K562 (cell line): Measurements from ENCODE around the gene FAM43B. TPM values are rescaled to one million over a fixed set of nuclear protein-coding genes. Genes with fewer than 3 reads are reported as not detected.
A peak's percentile ranks its signal among the peaks of the same experiment; 100 is the strongest.

Experiments
- BACH1 ChIP-seq: fragments of 200-800 bp; sonication (Bioruptor generic); IDR thresholded peaks from 2 replicates; pipeline ENCODE4 v1.6.1; 2016; ENCODE audit warnings: missing genetic modification characterization, missing compliant biosample characterization
- DNMT1 ChIP-seq: fragments of 450-650 bp; IDR thresholded peaks from 2 replicates; pipeline ENCODE4 v1.6.1; 2016; ENCODE audit warnings: antibody characterized with exemption, mild to moderate bottlenecking
- FOXA3 ChIP-seq, 2 experiments: fragments of 450-650 bp in 1 of 2; sonication (generic) in 1 of 2; formaldehyde crosslinking; IDR thresholded peaks in 1 of 2; conservative IDR thresholded peaks in 1 of 2; 2 replicates each; pipeline versions ENCODE4 v1.4.0 to v1.8.0; 2020 to 2022; ENCODE audit warnings: mild to moderate bottlenecking in 2 of 2, missing genetic modification reagents in 1 of 2
- JUNB ChIP-seq: fragments of 450-650 bp; formaldehyde crosslinking; conservative IDR thresholded peaks from 2 replicates; pipeline ENCODE4 v1.4.0; 2020; ENCODE audit warnings: mild to moderate bottlenecking
- L3MBTL2 ChIP-seq: fragments of 450-650 bp; IDR thresholded peaks from 2 replicates; pipeline ENCODE4 v1.6.1; 2016; ENCODE audit warnings: mild to moderate bottlenecking, moderate library complexity
- NCOA4 ChIP-seq: fragments of 450-650 bp; IDR thresholded peaks from 2 replicates; pipeline ENCODE4 v1.6.1; 2018; ENCODE audit warnings: mild to moderate bottlenecking; ENCODE audit not compliant: partially characterized antibody
- NFRKB ChIP-seq: fragments of 450-650 bp; IDR thresholded peaks from 2 replicates; pipeline ENCODE4 v1.6.1; 2016; ENCODE audit warnings: low read depth
- NUFIP1 ChIP-seq: fragments of 450-650 bp; IDR thresholded peaks from 2 replicates; pipeline ENCODE4 v1.6.1; 2018; ENCODE audit not compliant: partially characterized antibody
- SIX5 ChIP-seq, 2 experiments: IDR thresholded peaks; 2 replicates each; pipeline ENCODE4 v1.6.1; 2011; ENCODE audit warnings: low read length in 2 of 2, borderline replicate concordance in 1 of 2, low read depth in 1 of 2, mild to moderate bottlenecking in 1 of 2, moderate library complexity in 1 of 2; ENCODE audit not compliant: insufficient read depth in 1 of 2
- SNRNP70 ChIP-seq: fragments of 200-400 bp; formaldehyde crosslinking; optimal IDR thresholded peaks from 2 replicates; pipeline ENCODE3; 2017; ENCODE audit warnings: low read depth, low read length
- THRAP3 ChIP-seq: fragments of 450-650 bp; IDR thresholded peaks from 2 replicates; pipeline ENCODE4 v1.6.1; 2016; ENCODE audit warnings: mild to moderate bottlenecking, inconsistent platforms, borderline replicate concordance
- ZC3H4 ChIP-seq: sonication (generic); formaldehyde crosslinking; IDR thresholded peaks from 2 replicates; pipeline ENCODE4 v1.9.0; 2021; ENCODE audit warnings: missing genetic modification reagents, borderline replicate concordance
- ZKSCAN8 ChIP-seq: fragments of 200-800 bp; sonication (Bioruptor generic); IDR thresholded peaks from 2 replicates; pipeline ENCODE4 v1.6.1; 2016; ENCODE audit warnings: missing genetic modification characterization, missing compliant biosample characterization
- ZNF507 ChIP-seq: conservative IDR thresholded peaks from 2 replicates; pipeline ENCODE4 v1.6.1; 2017; ENCODE audit warnings: missing genetic modification characterization, missing compliant biosample characterization
- ZNF699 ChIP-seq: fragments of 250-450 bp; sonication (Bioruptor Pico); IDR thresholded peaks from 2 replicates; pipeline ENCODE4 v1.8.0; 2021; ENCODE audit warnings: mild to moderate bottlenecking, moderate library complexity; ENCODE audit not compliant: insufficient replicate concordance
- ZNF764 ChIP-seq: fragments of 250-450 bp; sonication (Bioruptor Pico); IDR thresholded peaks from 2 replicates; pipeline ENCODE4 v1.4.0; 2020; ENCODE audit warnings: low read depth, mild to moderate bottlenecking, moderate library complexity
- ZZZ3 ChIP-seq: fragments of 450-650 bp; IDR thresholded peaks from 2 replicates; pipeline ENCODE4 v1.6.1; 2016; ENCODE audit warnings: antibody characterized with exemption, mild to moderate bottlenecking, moderate library complexity
- polyA plus RNA-seq, 8 experiments: library from polyadenylated mRNA; depleted of rRNA in 4 of 8; stranded (reverse) in 5 of 8; unstranded in 3 of 8; fragments of >200 nt; fragmentation: Nextera tagmentation in 2 of 8; fragmentation: Illumina TruSeq in 1 of 8; extraction: Ambion mirVana in 2 of 8; extraction: Trizol in 1 of 8; gene quantifications; 2 replicates each; pipeline versions ENCODE4 v1.2.1 to v1.2.3, GENCODE V29; 2011 to 2014; ENCODE audit warnings: inconsistent platforms in 1 of 8, missing spikeins in 1 of 8
- total RNA-seq, 7 experiments: library from RNA; depleted of rRNA in 6 of 7; stranded (reverse); fragments of >200 nt in 6 of 7; fragmentation: Illumina TruSeq in 2 of 7; extraction: Trizol in 2 of 7; gene quantifications; 2 replicates each; pipeline versions ENCODE4 v1.2.1 to v1.2.3, GENCODE V29; 2011 to 2021; ENCODE audit warnings: low replicate concordance in 1 of 7
- TF ChIP-seq, protein P1 (sequence below), 2 experiments: fragments of 450-650 bp in 1 of 2; IDR thresholded peaks; 2 replicates each; pipeline ENCODE4 v1.6.1; 2011 to 2017; ENCODE audit warnings: low read depth in 2 of 2, antibody characterized with exemption in 1 of 2, borderline replicate concordance in 1 of 2, low read length in 1 of 2, mild to moderate bottlenecking in 1 of 2, mixed read lengths in 1 of 2; ENCODE audit not compliant: control insufficient read depth in 1 of 2
- TF ChIP-seq, protein P2 (sequence below): sonication (generic); formaldehyde crosslinking; IDR thresholded peaks from 2 replicates; pipeline ENCODE4 v1.8.0; 2022; ENCODE audit warnings: mild to moderate bottlenecking, missing genetic modification reagents
- TF ChIP-seq, protein P3 (sequence below): fragments of 450-650 bp; formaldehyde crosslinking; IDR thresholded peaks from 2 replicates; pipeline ENCODE4 v1.4.0; 2020; ENCODE audit warnings: mild to moderate bottlenecking, moderate library complexity

FAM43B gene
- total and polyA plus RNA-seq, 9 of the 15 experiments (the other 6 are each of a cell fraction or from before 2014, with no cell fraction given), result not detected

DNA sequence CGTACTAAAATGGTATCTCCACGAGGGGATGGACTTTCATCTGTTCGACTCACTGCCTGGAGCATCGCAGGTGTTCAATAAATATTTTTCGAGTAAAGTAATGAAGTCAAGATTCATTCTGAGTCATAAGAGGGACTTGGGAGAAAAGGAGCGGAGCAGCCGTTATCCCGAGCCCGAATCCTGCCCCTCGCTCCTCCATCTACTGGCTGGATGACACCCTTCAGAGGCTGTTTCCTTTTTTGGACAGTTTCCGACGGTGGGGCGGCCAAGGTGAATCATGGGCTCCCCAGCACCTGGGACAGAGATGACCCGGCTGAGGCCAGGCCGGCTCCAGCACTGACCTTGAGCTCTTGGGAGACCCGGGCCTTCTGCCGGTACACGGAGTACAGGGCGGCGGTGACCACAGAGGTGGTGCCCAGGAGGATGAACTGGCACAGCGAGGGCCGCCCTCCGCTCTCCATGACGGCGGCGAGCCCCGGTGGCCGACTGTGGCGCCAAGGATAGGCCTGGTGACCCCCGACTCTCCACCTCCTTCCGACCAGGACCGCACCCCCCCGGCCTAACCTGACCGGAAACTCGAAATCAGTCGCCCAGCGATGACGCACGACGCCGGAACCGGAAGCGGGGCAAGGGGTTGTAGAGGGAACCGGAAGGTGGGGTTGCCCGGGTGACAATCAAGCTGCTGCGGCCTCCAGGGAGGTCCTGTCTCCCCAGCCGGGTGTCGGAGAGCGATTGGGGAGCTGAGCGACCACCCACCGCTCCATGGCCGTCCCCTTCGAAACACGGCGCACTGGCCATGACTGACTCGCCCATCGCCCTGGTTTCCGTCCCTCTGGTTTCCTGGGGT lies 44.6 kb upstream of the FAM43B start, which contains the start of gene MUL1 (continued):
- TF ChIP-seq, protein P1, sequence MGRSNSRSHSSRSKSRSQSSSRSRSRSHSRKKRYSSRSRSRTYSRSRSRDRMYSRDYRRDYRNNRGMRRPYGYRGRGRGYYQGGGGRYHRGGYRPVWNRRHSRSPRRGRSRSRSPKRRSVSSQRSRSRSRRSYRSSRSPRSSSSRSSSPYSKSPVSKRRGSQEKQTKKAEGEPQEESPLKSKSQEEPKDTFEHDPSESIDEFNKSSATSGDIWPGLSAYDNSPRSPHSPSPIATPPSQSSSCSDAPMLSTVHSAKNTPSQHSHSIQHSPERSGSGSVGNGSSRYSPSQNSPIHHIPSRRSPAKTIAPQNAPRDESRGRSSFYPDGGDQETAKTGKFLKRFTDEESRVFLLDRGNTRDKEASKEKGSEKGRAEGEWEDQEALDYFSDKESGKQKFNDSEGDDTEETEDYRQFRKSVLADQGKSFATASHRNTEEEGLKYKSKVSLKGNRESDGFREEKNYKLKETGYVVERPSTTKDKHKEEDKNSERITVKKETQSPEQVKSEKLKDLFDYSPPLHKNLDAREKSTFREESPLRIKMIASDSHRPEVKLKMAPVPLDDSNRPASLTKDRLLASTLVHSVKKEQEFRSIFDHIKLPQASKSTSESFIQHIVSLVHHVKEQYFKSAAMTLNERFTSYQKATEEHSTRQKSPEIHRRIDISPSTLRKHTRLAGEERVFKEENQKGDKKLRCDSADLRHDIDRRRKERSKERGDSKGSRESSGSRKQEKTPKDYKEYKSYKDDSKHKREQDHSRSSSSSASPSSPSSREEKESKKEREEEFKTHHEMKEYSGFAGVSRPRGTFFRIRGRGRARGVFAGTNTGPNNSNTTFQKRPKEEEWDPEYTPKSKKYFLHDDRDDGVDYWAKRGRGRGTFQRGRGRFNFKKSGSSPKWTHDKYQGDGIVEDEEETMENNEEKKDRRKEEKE (IDR thresholded peaks at IDR 0.05; ENCODE audit: borderline replicate concordance in 1 of 2, control insufficient read depth in 1 of 2, low read depth in 2 of 2, low read length in 1 of 2), result no peak
- TF ChIP-seq L3MBTL2, result peak; percentile 43
- no peak for TF ChIP-seq JUNB (CRISPR knock-in tag)
- no peak for TF ChIP-seq NCOA4
- no peak for TF ChIP-seq SNRNP70
- no peak for TF ChIP-seq ZNF507 (tag)
- peak; percentile 62; the same call in 1 of the 2 replicates for TF ChIP-seq THRAP3
- no peak; the same call in 1 of the 2 replicates for TF ChIP-seq BACH1 (tag)
- no peak; the same call in 1 of the 2 replicates for TF ChIP-seq ZZZ3
- TF ChIP-seq SIX5 (IDR thresholded peaks at IDR 0.05; ENCODE audit: borderline replicate concordance in 1 of 2, insufficient read depth in 1 of 2, low read depth in 1 of 2, low read length in 2 of 2), result peak in 1 of 2 experiments; percentile 51; a peak in 2 of 4 replicates
- no peak for TF ChIP-seq NUFIP1
- no peak for TF ChIP-seq ZNF699 (CRISPR knock-in tag)
- 0 out of 2 replicates have a peak, but pooled peaks have one; percentile 44 for TF ChIP-seq NFRKB
- no peak for TF ChIP-seq DNMT1
- TF ChIP-seq, protein P2, sequence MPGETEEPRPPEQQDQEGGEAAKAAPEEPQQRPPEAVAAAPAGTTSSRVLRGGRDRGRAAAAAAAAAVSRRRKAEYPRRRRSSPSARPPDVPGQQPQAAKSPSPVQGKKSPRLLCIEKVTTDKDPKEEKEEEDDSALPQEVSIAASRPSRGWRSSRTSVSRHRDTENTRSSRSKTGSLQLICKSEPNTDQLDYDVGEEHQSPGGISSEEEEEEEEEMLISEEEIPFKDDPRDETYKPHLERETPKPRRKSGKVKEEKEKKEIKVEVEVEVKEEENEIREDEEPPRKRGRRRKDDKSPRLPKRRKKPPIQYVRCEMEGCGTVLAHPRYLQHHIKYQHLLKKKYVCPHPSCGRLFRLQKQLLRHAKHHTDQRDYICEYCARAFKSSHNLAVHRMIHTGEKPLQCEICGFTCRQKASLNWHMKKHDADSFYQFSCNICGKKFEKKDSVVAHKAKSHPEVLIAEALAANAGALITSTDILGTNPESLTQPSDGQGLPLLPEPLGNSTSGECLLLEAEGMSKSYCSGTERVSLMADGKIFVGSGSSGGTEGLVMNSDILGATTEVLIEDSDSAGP, result 0 out of 2 replicates have a peak, but pooled peaks have one; percentile 52
- no peak; a peak in 1 of 4 replicates for TF ChIP-seq FOXA3 (CRISPR knock-in tag; conservative IDR thresholded peaks at IDR 0.05 in 1 of 2, IDR thresholded peaks at IDR 0.05 in 1 of 2)
- TF ChIP-seq ZC3H4 (CRISPR knock-in tag), result no peak
- no peak for TF ChIP-seq ZNF764 (CRISPR knock-in tag)
- TF ChIP-seq, protein P3, sequence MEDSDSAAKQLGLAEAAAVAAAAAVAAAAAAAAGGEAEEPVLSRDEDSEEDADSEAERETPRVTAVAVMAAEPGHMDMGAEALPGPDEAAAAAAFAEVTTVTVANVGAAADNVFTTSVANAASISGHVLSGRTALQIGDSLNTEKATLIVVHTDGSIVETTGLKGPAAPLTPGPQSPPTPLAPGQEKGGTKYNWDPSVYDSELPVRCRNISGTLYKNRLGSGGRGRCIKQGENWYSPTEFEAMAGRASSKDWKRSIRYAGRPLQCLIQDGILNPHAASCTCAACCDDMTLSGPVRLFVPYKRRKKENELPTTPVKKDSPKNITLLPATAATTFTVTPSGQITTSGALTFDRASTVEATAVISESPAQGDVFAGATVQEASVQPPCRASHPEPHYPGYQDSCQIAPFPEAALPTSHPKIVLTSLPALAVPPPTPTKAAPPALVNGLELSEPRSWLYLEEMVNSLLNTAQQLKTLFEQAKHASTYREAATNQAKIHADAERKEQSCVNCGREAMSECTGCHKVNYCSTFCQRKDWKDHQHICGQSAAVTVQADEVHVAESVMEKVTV, result no peak
- no peak for TF ChIP-seq ZKSCAN8 (CRISPR knock-in tag)
